Choroid plexus epithelial cell (primary cell): ENCODE measurements around the gene NKIRAS1.
A peak's percentile ranks its signal among the peaks of the same experiment; 100 is the strongest.

ENCODE experiments used
- DNase-seq: peaks from one replicate; pipeline ENCODE4 v3.0.0-alpha.2; 2010; ENCODE audit warnings: low read depth
- H3K4me3 ChIP-seq: 2 replicates; pipeline ENCODE4 v1.5.1; 2011; ENCODE audit warnings: low read depth, mild to moderate bottlenecking, control low read depth, low read length, moderate library complexity
- TF ChIP-seq, protein P1 (sequence below): conservative IDR thresholded peaks from 2 replicates; pipeline ENCODE4 v1.5.1; 2011; ENCODE audit warnings: low read depth, mild to moderate bottlenecking, control low read depth, inconsistent platforms, low read length, moderate library complexity

Gene NKIRAS1

DNA sequence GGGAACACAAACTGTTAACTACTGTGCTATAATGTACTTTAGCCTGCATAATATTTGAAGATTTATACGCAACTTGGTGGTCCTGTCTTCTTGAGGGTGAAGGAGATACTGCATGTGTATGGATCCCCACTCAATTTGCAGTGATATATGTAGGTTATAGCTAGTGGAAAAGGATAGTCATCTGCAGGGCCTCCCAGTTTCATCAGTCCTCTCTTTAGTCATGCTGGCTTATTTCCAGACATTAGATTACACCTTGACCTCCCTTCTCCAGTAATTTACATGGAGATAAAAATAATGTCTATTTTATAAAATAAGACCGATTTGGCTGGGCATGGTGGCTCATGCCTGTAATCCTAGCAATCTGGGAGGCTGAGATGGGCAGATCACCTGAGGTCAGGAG lies 32.0 kb upstream of the NKIRAS1 start:
- TF ChIP-seq, protein P1, sequence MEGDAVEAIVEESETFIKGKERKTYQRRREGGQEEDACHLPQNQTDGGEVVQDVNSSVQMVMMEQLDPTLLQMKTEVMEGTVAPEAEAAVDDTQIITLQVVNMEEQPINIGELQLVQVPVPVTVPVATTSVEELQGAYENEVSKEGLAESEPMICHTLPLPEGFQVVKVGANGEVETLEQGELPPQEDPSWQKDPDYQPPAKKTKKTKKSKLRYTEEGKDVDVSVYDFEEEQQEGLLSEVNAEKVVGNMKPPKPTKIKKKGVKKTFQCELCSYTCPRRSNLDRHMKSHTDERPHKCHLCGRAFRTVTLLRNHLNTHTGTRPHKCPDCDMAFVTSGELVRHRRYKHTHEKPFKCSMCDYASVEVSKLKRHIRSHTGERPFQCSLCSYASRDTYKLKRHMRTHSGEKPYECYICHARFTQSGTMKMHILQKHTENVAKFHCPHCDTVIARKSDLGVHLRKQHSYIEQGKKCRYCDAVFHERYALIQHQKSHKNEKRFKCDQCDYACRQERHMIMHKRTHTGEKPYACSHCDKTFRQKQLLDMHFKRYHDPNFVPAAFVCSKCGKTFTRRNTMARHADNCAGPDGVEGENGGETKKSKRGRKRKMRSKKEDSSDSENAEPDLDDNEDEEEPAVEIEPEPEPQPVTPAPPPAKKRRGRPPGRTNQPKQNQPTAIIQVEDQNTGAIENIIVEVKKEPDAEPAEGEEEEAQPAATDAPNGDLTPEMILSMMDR = no peak
- peak; percentile 44 for DNase-seq

DNA sequence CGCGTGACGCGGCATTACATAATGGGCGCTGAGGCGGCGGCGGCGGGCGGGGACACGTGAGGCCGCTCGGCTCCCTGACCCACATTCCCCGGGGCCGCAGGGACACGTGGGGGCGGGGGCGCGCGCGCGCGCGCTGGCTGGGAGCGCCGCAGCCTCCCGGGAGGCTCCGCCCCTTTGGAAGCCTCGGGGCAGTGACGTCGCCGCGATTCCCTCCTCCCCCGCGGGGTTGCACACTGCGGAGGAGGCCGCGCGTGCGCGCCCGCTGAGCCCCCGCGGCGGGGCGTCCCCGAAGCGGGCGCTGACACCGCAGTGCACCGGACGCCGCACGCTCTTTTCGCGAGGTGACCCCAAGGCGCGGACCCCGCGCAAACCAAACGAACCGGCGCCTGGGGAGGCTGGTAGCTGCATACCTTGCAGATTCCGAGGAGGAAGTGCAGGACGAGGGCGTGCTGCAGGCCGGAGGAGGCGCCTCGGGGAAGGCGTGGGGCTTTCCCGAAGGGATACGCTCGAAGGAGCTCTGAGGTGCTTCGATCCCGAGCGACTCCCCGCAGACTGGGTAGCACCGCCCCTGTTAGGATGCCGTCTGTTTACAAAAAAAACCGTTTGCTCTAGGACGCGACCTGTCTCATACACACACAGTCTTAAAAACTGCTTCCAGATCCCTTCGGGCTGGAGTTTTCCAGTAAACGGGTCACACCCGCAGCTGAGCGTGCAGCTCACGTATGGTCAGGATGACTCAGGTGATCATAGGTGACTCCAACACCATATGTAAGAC lies 29.3 kb upstream of the NKIRAS1 start:
- H3K4me3 ChIP-seq = peak overlapping the region; percentile 83
- DNase-seq = peak; percentile 97
- TF ChIP-seq, protein P1 = no peak

More for the DNA sequence above, 32.0 kb upstream of the NKIRAS1 start:
- no peak overlapping the region for H3K4me3 ChIP-seq

DNA sequence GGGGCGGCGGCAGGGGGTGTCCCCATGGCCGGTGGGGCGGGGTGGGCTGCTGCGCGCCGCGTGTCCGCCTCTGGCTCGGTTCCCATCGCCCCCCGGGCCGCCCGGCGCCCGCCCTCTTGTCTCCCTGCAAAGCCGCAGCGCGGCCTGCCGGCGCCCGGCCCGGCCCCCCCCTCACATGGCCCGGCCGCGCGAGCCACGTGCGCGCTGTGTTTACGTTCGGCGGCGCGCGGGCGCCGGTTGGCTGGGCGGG lies 28.8 kb upstream of the NKIRAS1 start:
- TF ChIP-seq, protein P1 = no peak
- peak overlapping the region; percentile 83 for H3K4me3 ChIP-seq
- no peak for DNase-seq

DNA sequence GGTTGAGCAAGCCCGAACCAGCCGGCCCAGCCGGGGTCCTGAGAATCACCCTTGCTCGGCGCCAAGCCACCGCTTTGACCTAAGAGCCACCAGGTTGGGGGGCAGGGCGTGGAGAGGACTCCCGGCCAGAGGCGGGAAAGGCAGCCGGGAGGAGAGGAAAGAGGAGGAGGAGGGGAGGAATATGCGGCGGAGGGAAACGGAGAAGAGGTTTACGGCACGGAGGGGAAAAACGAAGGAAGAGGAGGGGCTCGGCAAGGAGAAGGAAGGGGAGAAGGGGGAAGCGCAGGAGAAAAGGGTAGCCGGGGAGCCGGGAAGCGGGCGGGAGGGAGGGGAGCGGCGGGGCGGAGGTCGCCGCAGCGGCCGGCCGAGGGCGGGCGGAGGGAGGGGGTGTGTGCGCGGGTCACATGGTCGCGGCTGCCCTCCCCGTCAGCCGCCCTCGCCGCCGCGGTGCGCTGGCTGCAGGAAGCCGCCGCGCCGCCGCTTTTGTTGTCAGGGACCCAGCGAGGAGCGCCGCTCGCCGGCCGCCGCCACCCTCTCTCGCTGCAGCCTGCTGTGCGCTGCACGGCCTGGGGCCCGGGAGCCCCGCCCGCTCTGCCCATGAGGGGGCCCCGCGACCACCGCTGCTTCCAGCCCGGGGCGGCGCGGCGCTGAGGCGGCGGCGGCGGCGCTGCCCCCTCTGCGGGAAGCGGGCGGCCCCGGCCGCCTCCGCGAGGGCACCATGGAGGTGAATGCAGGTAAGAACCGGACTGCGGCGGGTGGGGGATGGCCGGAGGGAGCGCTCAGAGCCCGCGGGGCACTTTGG lies 28.3 kb upstream of the NKIRAS1 start, which contains the start of gene NR1D2:
NR1D2 (plus strand) TSS at position 426 of the 802 bp plus-strand sequence; CDS start at position 719, 293 bp downstream.
- H3K4me3 ChIP-seq = peak within 1 kb of the TSS; percentile 83
- TF ChIP-seq, protein P1 = no peak
- peak; percentile 83 for DNase-seq

DNA sequence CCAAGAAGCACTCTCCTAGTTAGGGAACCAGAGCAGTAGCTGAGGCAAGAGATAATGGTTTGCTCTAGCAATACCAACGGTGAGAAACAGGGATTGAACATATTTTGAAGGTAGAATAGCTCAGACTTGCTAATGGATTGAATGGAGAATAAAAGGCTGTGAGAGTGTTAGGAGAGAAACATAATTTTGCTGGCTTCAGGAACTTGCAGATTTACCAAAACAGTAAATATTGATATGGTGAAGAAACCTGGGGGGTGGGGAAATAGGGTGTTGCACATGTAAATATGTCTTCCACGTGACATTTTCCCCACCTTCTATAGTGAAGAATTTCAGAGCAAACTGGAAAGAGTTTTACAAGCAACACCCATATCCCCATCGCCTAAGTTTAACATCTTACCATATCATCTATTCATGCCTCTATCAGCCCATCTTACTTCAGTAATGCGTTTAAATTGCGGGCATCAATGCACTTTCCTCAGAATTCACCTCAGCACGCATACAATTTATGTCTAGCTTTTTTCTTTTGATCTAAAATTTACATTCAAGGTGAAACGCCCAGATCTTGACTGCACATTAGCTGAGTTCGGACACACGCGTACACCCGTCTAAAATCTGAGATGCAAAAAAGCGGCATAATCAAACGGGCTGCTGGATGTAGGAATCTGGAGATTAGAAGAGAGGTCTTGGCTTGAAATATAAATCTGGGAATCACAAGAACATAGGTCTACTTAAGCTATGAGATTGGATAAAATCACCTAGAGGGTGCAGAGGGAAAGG lies 27.4 kb upstream of the NKIRAS1 start:
- TF ChIP-seq, protein P1 = no peak
- no peak for DNase-seq
- peak overlapping the region; percentile 83 for H3K4me3 ChIP-seq

DNA sequence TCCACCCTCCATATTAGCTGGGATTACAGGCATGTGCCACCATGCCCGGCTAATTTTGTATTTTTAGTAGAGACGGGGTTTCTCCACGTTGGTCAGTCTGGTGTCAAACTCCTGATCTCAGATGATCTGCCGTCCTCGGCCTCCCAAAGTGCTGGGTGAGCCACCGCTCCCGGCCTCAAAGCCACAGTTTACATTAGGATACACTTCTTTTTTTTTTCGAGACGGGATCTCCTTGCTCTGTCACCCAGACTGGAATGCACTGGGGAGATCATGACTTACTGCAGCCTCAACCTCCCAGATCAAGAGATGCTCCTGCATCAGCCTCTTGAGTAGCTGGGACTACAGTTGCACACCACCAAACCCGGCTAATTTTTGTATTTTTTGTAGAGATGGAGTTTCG lies 25.8 kb upstream of the NKIRAS1 start:
- TF ChIP-seq, protein P1 = no peak
- no peak overlapping the region for H3K4me3 ChIP-seq
- no peak for DNase-seq
